Measurements from ENCODE around the gene TULP3.

DNA sequence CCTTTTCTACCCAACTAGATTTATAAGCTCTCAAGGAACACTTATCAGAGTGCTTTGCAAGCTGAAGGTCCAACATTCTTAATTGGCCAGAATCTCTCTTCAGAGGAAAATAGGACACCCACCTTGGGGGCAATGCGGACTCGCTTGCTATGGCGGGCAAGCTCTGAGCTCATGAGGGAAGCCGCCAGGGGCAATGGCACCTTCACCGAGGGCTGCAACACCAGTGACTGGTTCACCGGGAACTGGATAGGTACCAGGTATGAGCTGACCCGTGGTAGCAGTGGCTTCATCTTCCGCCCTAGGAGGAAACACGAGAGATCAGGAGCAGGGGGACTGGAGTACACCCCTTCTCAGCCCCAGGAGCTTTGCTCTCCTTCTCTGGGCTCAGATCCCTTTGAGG, 26.5 kb upstream of the TULP3 start:
- TF ChIP-seq, protein P1, sequence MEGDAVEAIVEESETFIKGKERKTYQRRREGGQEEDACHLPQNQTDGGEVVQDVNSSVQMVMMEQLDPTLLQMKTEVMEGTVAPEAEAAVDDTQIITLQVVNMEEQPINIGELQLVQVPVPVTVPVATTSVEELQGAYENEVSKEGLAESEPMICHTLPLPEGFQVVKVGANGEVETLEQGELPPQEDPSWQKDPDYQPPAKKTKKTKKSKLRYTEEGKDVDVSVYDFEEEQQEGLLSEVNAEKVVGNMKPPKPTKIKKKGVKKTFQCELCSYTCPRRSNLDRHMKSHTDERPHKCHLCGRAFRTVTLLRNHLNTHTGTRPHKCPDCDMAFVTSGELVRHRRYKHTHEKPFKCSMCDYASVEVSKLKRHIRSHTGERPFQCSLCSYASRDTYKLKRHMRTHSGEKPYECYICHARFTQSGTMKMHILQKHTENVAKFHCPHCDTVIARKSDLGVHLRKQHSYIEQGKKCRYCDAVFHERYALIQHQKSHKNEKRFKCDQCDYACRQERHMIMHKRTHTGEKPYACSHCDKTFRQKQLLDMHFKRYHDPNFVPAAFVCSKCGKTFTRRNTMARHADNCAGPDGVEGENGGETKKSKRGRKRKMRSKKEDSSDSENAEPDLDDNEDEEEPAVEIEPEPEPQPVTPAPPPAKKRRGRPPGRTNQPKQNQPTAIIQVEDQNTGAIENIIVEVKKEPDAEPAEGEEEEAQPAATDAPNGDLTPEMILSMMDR (IDR thresholded peaks at IDR 0.05): no peak
- TF ChIP-seq POLR2A (IDR thresholded peaks at IDR 0.05): no peak
